SK-N-SH (cell line): Measurements from ENCODE around the gene SNAI3. TPM values are rescaled to one million over a fixed set of nuclear protein-coding genes. Genes with fewer than 3 reads are reported as not detected.

Source experiments
- CTCF ChIA-PET: fragments of 300-600, 350-600 bp; formaldehyde crosslinking; extraction: SDS; loops from one replicate; lab custom pipeline; 2021; lab: Yijun Ruan, JAX
- POLR2A ChIA-PET: fragments of 350-600 bp; sonication (Branson Sonifier 250); formaldehyde crosslinking; extraction: SDS; loops from one replicate; lab custom pipeline; 2020; ENCODE audit warnings: antibody characterized with exemption, inconsistent platforms; lab: Yijun Ruan, JAX
- DNase-seq: peaks from one replicate; pipeline ENCODE4 v3.0.0; 2012
- H2AFZ ChIP-seq: fragments of 200-600 bp; sonication (generic); 2 replicates; pipeline ENCODE4 v1.8.1; 2016; ENCODE audit warnings: antibody characterized with exemption, mild to moderate bottlenecking, low read depth
- H3F3A ChIP-seq: fragments of 200-600 bp; sonication (generic); replicated peaks from 2 replicates; pipeline ENCODE3; 2016; ENCODE audit warnings: antibody characterized with exemption, mild to moderate bottlenecking; ENCODE audit not compliant: insufficient read depth
- H3K27ac ChIP-seq, 2 experiments: fragments of 200-500 bp in 1 of 2; fragments of 200-600 bp in 1 of 2; sonication (Bioruptor generic) in 1 of 2; sonication (generic), shearing (Covaris generic) in 1 of 2; 2 replicates each; pipeline versions ENCODE4 v1.5.1 to v1.6.1; 2014 to 2016; ENCODE audit warnings: low read depth in 2 of 2, inconsistent platforms in 1 of 2, low read length in 1 of 2, mild to moderate bottlenecking in 1 of 2, mixed read lengths in 1 of 2
- H3K27me3 ChIP-seq: fragments of 200-600 bp; sonication (generic), shearing (Covaris generic); 2 replicates; pipeline ENCODE4 v1.6.1; 2016; ENCODE audit warnings: mixed run types; ENCODE audit not compliant: insufficient read depth
- H3K36me3 ChIP-seq, 2 experiments: fragments of 200-500 bp in 1 of 2; fragments of 200-600 bp in 1 of 2; sonication (Bioruptor generic) in 1 of 2; sonication (generic) in 1 of 2; replicated peaks in 1 of 2; 2 replicates each; pipeline versions ENCODE3 to v1.5.1; 2014 to 2016; ENCODE audit warnings: low read length in 1 of 2, mild to moderate bottlenecking in 1 of 2; ENCODE audit not compliant: insufficient read depth in 2 of 2, control insufficient read depth in 1 of 2
- H3K4me1 ChIP-seq, 2 experiments: fragments of 200-500 bp in 1 of 2; fragments of 200-600 bp in 1 of 2; sonication (Bioruptor generic) in 1 of 2; sonication (generic), shearing (Covaris generic) in 1 of 2; 2 replicates each; pipeline versions ENCODE4 v1.5.1 to v1.6.1; 2014 to 2016; ENCODE audit warnings: low read depth in 1 of 2, low read length in 1 of 2, mixed run types in 1 of 2; ENCODE audit not compliant: insufficient read depth in 2 of 2, control insufficient read depth in 1 of 2
- H3K4me2 ChIP-seq: fragments of 200-600 bp; sonication (generic), shearing (Covaris generic); 2 replicates; pipeline ENCODE4 v1.6.1; 2017; ENCODE audit warnings: mixed run types
- H3K4me3 ChIP-seq, 2 experiments: fragments of 200-500 bp in 1 of 2; fragments of 200-600 bp in 1 of 2; sonication (Bioruptor generic) in 1 of 2; sonication (generic), shearing (Covaris generic) in 1 of 2; 2 replicates each; pipeline versions ENCODE4 v1.5.1 to v1.8.1; 2014 to 2016; ENCODE audit warnings: low read depth in 2 of 2, inconsistent platforms in 1 of 2, low read length in 1 of 2, mild to moderate bottlenecking in 1 of 2, mixed read lengths in 1 of 2, moderate library complexity in 1 of 2
- H3K79me2 ChIP-seq: fragments of 200-600 bp; sonication (generic); 2 replicates; pipeline ENCODE4 v1.8.1; 2017; ENCODE audit warnings: mild to moderate bottlenecking; ENCODE audit not compliant: insufficient read depth
- H3K9ac ChIP-seq: fragments of 200-600 bp; sonication (generic); 2 replicates; pipeline ENCODE4 v1.6.1; 2017; ENCODE audit warnings: mixed run types
- H3K9me2 ChIP-seq: fragments of 200-600 bp; sonication (generic); 2 replicates; pipeline ENCODE4 v1.6.1; 2017; ENCODE audit warnings: mixed run types
- H3K9me3 ChIP-seq: fragments of 200-600 bp; sonication (generic); 2 replicates; pipeline ENCODE4 v1.6.1; 2017; ENCODE audit warnings: mixed run types, mild to moderate bottlenecking, moderate library complexity
- H4K20me1 ChIP-seq: fragments of 200-600 bp; sonication (generic); 2 replicates; pipeline ENCODE4 v1.6.1; 2017; ENCODE audit warnings: mild to moderate bottlenecking, mixed run types; ENCODE audit not compliant: insufficient read depth
- ELF1 ChIP-seq: IDR thresholded peaks from 2 replicates; pipeline ENCODE4 v1.4.0; 2012
- FOXJ3 ChIP-seq: sonication (generic); formaldehyde crosslinking; IDR thresholded peaks from 2 replicates; pipeline ENCODE4 v1.5.1; 2020; ENCODE audit warnings: mild to moderate bottlenecking, missing genetic modification reagents
- GABPA ChIP-seq: IDR thresholded peaks from 2 replicates; pipeline ENCODE4 v1.4.0; 2012; ENCODE audit warnings: low read depth, mild to moderate bottlenecking
- GATA2 ChIP-seq: sonication (generic); formaldehyde crosslinking; IDR thresholded peaks from 2 replicates; pipeline ENCODE4 v1.5.0; 2020; ENCODE audit warnings: mild to moderate bottlenecking, missing genetic modification reagents
- JUND ChIP-seq: IDR thresholded peaks from 2 replicates; pipeline ENCODE4 v1.4.0; 2012
- MEF2A ChIP-seq: IDR thresholded peaks from 2 replicates; pipeline ENCODE4 v1.4.0; 2012; ENCODE audit warnings: low read depth, borderline replicate concordance
- MXI1 ChIP-seq: IDR thresholded peaks from 2 replicates; pipeline ENCODE4 v1.6.1; 2012; ENCODE audit warnings: mild to moderate bottlenecking, low read depth, low read length, improper control_type of control experiment
- NFIC ChIP-seq: IDR thresholded peaks from 2 replicates; pipeline ENCODE4 v1.4.0; 2012; ENCODE audit warnings: borderline replicate concordance
- POLR2AphosphoS5 ChIP-seq: IDR thresholded peaks from 2 replicates; pipeline ENCODE4 v1.6.1; 2012; ENCODE audit warnings: low read depth, low read length
- RCOR1 ChIP-seq: fragments of 150-350 bp; IDR thresholded peaks from 2 replicates; pipeline ENCODE4 v1.6.1; 2017; ENCODE audit warnings: antibody characterized with exemption, low read length
- RFX5 ChIP-seq: IDR thresholded peaks from 2 replicates; pipeline ENCODE4 v1.6.1; 2012; ENCODE audit warnings: mild to moderate bottlenecking, improper control_type of control experiment, low read length
- RXRA ChIP-seq: IDR thresholded peaks from 2 replicates; pipeline ENCODE4 v1.4.0; 2012; ENCODE audit warnings: low read depth, mild to moderate bottlenecking, borderline replicate concordance
- SIN3A ChIP-seq: IDR thresholded peaks from 2 replicates; pipeline ENCODE4 v1.6.1; 2012; ENCODE audit warnings: low read depth, mild to moderate bottlenecking, low read length, moderate library complexity, borderline replicate concordance
- TAF1 ChIP-seq: IDR thresholded peaks from 2 replicates; pipeline ENCODE4 v1.6.1; 2012; ENCODE audit warnings: low read depth, mild to moderate bottlenecking, low read length, moderate library complexity, borderline replicate concordance
- YY1 ChIP-seq: IDR thresholded peaks from 2 replicates; pipeline ENCODE4 v1.4.0; 2012; ENCODE audit warnings: low read depth, mild to moderate bottlenecking
- WGBS: methylation state at CpG from one replicate; pipeline ENCODE4 v1.1.6; 2017; ENCODE audit warnings: low lambda C conversion rate; 5-methylcytosine and 5-hydroxymethylcytosine counted together
- polyA plus RNA-seq, 3 experiments: library from polyadenylated mRNA; depleted of rRNA; stranded (reverse); fragments of >200 nt; gene quantifications; 2 replicates each; pipeline ENCODE4 v1.2.3, GENCODE V29; 2012
- TF ChIP-seq, protein P1 (sequence below): IDR thresholded peaks from 2 replicates; pipeline ENCODE4 v1.6.1; 2012; ENCODE audit warnings: mild to moderate bottlenecking, low read depth, low read length, moderate library complexity
- TF ChIP-seq, protein P2 (sequence below): IDR thresholded peaks from 2 replicates; pipeline ENCODE4 v1.4.0; 2012; ENCODE audit warnings: low read depth, borderline replicate concordance
- TF ChIP-seq, protein P3 (sequence below): IDR thresholded peaks from 2 replicates; pipeline ENCODE4 v1.4.0; 2012; ENCODE audit warnings: low read depth, borderline replicate concordance
- TF ChIP-seq, protein P4 (sequence below): IDR thresholded peaks from 2 replicates; pipeline ENCODE4 v1.4.0; 2012; ENCODE audit warnings: low read depth

SNAI3 gene
- polyA plus RNA-seq, 1 of the 3 experiments (the other 2 are of a cell fraction): 0.03 TPM

DNA sequence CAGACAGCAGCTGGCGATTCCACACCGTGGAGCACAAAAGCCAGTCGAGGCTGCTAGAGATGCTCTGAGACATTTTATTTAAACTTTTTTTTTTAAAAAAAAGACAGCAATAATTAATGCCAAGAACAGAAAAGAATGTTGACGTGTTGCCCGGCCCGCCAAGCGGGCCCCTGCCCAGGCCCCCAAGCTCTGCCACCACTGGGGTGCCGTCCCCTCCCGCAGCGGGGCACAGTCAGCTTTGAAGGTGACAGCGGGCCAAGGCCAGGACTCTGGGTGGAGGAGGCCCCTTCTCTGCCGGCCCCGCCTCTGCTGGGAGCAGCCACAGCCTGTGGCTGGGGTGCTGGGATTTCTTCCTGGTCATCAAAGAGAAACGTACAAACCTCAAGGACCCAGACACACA lies 10.1 kb upstream of the SNAI3 start (continued):
- TF ChIP-seq, protein P1, sequence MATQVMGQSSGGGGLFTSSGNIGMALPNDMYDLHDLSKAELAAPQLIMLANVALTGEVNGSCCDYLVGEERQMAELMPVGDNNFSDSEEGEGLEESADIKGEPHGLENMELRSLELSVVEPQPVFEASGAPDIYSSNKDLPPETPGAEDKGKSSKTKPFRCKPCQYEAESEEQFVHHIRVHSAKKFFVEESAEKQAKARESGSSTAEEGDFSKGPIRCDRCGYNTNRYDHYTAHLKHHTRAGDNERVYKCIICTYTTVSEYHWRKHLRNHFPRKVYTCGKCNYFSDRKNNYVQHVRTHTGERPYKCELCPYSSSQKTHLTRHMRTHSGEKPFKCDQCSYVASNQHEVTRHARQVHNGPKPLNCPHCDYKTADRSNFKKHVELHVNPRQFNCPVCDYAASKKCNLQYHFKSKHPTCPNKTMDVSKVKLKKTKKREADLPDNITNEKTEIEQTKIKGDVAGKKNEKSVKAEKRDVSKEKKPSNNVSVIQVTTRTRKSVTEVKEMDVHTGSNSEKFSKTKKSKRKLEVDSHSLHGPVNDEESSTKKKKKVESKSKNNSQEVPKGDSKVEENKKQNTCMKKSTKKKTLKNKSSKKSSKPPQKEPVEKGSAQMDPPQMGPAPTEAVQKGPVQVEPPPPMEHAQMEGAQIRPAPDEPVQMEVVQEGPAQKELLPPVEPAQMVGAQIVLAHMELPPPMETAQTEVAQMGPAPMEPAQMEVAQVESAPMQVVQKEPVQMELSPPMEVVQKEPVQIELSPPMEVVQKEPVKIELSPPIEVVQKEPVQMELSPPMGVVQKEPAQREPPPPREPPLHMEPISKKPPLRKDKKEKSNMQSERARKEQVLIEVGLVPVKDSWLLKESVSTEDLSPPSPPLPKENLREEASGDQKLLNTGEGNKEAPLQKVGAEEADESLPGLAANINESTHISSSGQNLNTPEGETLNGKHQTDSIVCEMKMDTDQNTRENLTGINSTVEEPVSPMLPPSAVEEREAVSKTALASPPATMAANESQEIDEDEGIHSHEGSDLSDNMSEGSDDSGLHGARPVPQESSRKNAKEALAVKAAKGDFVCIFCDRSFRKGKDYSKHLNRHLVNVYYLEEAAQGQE: no peak
- TF ChIP-seq SIN3A (no peak), TAF1 (no peak)

DNA sequence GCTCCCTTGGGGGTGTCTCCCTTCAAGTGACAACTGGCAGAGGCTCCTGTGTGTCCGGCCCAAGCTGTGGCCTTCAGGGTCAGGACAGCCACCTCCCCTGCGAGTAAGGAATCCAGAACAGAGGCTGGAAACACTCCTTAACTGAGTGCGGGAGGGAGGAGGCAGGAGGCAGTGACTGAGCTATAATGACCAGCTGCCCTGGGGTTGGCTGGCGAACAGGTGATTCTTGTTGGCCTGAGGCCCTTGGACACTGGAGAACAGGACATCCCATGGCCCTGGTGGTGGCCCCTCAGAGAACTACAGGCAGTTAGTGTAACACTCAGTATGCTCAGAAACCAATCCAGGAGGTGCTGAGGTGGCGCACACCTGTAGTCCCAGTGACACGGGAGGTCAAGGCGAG lies 9.4 kb upstream of the SNAI3 start:
- WGBS: 97% methylated on average over 7 of the region's 7 CpGs
- peaks cover 0 to 4% of the 10 kb centered on the region in 2 experiments; a peak in 2 of 4 replicates for H3K4me1 ChIP-seq

More for the DNA sequence above, 9.4 kb upstream of the SNAI3 start:
- Histone ChIP-seq H3K9me2 (no peaks in the 10 kb centered on the region), H3K9me3 (no peaks in the 10 kb centered on the region), H3K4me3 (no peak overlapping the region), H3F3A (no peaks in the 10 kb centered on the region), H3K4me2 (no peak overlapping the region), H3K36me3 (peaks cover 0 to 24% of the 10 kb centered on the region in 2 experiments), H4K20me1 (no peaks in the 10 kb centered on the region), H3K27ac (no peak overlapping the region), H3K79me2 (no peaks in the 10 kb centered on the region), H2AFZ (no peak overlapping the region), H3K27me3 (no peaks in the 10 kb centered on the region), H3K9ac (no peak overlapping the region)
- TF ChIP-seq JUND (no peak), GATA2 (CRISPR knock-in tag) (no peak), RXRA (no peak), NFIC (no peak), MEF2A (no peak), MXI1 (no peak), FOXJ3 (CRISPR knock-in tag) (no peak), GABPA (no peak), POLR2AphosphoS5 (no peak), ELF1 (no peak), RCOR1 (no peak), TAF1 (no peak), SIN3A (no peak), YY1 (no peak), RFX5 (no peak)
- TF ChIP-seq, protein P1: no peak
- TF ChIP-seq, protein P2, sequence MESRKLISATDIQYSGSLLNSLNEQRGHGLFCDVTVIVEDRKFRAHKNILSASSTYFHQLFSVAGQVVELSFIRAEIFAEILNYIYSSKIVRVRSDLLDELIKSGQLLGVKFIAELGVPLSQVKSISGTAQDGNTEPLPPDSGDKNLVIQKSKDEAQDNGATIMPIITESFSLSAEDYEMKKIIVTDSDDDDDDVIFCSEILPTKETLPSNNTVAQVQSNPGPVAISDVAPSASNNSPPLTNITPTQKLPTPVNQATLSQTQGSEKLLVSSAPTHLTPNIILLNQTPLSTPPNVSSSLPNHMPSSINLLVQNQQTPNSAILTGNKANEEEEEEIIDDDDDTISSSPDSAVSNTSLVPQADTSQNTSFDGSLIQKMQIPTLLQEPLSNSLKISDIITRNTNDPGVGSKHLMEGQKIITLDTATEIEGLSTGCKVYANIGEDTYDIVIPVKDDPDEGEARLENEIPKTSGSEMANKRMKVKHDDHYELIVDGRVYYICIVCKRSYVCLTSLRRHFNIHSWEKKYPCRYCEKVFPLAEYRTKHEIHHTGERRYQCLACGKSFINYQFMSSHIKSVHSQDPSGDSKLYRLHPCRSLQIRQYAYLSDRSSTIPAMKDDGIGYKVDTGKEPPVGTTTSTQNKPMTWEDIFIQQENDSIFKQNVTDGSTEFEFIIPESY: no peak
- TF ChIP-seq, protein P3, sequence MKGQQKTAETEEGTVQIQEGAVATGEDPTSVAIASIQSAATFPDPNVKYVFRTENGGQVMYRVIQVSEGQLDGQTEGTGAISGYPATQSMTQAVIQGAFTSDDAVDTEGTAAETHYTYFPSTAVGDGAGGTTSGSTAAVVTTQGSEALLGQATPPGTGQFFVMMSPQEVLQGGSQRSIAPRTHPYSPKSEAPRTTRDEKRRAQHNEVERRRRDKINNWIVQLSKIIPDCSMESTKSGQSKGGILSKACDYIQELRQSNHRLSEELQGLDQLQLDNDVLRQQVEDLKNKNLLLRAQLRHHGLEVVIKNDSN: no peak
- TF ChIP-seq, protein P4, sequence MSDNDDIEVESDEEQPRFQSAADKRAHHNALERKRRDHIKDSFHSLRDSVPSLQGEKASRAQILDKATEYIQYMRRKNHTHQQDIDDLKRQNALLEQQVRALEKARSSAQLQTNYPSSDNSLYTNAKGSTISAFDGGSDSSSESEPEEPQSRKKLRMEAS: no peak
- ChIA-PET CTCF (no interaction called here), POLR2A (interaction anchor here (0.6 kb wide), 1 partner anchor 8 kb away, joined by 6 read pairs; no protein-coding TSS in a partner anchor)
- no peak for DNase-seq
